Motor neuron (in vitro differentiated cells): ENCODE measurements around the gene ANP32B. TPM values are rescaled to one million over a fixed set of nuclear protein-coding genes. Genes with fewer than 3 reads are reported as not detected.

Experiments
- ATAC-seq, 8 experiments: fragments of 200-7000 bp; cut with Tn5 transposase; replicated peaks in 6 of 8; 2 replicates each; pipeline ENCODE4 v1.8.0; 2021; ENCODE audit warnings: mild to moderate bottlenecking in 8 of 8, moderate library complexity in 8 of 8
- H3K27ac ChIP-seq, 2 donors: fragments of 250-450 bp; sonication (Bioruptor Pico); 2 replicates each; pipeline ENCODE4 v1.9.0; 2021; ENCODE audit warnings: antibody characterized with exemption in 2 of 2, mild to moderate bottlenecking in 2 of 2, moderate library complexity in 1 of 2
- H3K4me1 ChIP-seq, 2 donors: fragments of 250-450 bp; sonication (Bioruptor Pico); replicated peaks in 1 of 2; 2 replicates each; pipeline ENCODE4 v1.6.1; 2021; ENCODE audit warnings: antibody characterized with exemption in 2 of 2, mild to moderate bottlenecking in 2 of 2, moderate library complexity in 1 of 2
- H3K4me3 ChIP-seq, 5 donors: fragments of 250-450 bp; sonication (Bioruptor Pico); 2 replicates each; pipeline ENCODE4 v1.9.0; 2021; ENCODE audit warnings: antibody characterized with exemption in 5 of 5, mild to moderate bottlenecking in 5 of 5, moderate library complexity in 4 of 5
- WGBS, 10 experiments: fragments of 450-650 bp; shearing (Covaris generic); methylation state at CpG; one replicate each; pipeline ENCODE4 v1.0.0; 2022; 5-methylcytosine and 5-hydroxymethylcytosine counted together
- in situ Hi-C, 9 experiments: fragments of 400-800 bp; cut with MboI; loops; one replicate each; pipeline ENCODE4 v1.15.0; 2021; ENCODE audit warnings: low sequenced_read_pairs in 9 of 9, low pct_unique_long_range_greater_than_20kb in 2 of 9; ENCODE audit not compliant: unreplicated experiment in 9 of 9
- total RNA-seq, 8 experiments: library from RNA; unstranded; fragments of 300-600 nt; gene quantifications; 2 replicates each; pipeline versions ENCODE4 v1.2.3 to v1.2.4, GENCODE V29; 2022

ANP32B gene
- total RNA-seq, 8 experiments from 2014 or later: 21.1 to 322 (median 44.0) TPM

DNA sequence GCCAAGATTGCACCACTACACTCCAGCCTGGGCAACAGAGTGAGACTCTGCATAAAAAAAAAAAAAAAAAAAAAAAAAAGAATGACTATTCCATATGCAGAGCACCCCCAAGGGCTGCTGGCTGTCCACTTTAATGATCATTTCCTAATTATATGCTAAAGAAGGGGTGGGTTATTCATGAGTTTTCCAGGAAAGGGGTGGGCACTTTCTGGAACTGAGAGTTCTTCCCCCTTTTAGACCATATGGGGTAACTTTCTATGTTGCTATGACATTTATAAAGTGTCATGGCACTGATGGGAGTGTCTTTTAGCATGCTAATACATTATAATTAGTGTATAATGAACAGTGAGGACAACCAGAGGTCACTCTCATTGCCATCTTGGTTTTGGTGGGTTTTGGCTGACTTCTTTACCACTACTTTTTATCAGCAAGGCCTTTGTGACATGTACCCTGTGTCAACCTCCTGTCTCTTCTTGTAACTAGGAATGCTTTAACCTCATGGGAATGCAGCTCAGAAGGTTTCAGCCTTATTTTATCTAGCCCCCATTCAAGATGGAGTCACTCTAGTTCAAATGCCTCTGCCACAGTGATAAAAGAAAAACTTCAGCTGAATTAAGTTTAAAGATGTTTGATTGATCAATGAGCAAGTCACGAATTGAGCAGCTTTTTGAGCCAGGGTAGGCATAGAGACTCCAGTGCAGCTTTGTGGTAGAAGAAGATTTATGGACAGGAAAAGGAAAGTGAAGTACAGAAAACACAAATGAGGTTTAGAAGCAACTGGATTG is 66.3 kb downstream of the ANP32B start:
- in situ Hi-C loops: loop anchor here in 1 of 9 experiments (25.0 kb wide), 1 partner anchor 213 kb away; the partner anchor contains the start of gene TBC1D2
- WGBS, 10 experiments: 22 to 100% (median 57%) methylated on average over 1 of the region's 1 CpG; no CpG with 5 or more reads in 3 of the 10 experiments
- ATAC-seq: peak in 3 of 8 experiments; percentile 68 to 90 (median 79)
- no peak overlapping the region for H3K4me3 ChIP-seq
- no peaks in the 10 kb centered on the region for H3K4me1 ChIP-seq
- no peak overlapping the region for H3K27ac ChIP-seq

DNA sequence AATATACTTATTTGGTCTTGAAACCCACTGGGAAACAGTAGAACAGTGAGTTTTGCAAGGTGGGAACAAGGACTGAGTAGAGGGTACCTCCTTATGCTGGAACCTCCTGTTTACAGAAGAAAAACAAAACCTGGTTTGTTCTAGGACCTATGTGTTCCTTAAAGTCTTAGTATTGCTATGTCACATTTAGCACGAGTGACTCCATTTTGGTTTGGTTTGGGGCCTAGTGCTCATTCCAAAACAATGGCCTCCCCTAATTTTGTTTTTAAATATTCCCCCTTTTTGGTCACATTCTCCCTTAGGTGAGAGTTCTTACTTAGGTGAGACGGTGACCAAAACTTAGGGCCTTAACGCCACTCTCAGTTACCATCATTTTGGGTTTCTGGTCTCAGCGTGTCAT is 67.2 kb downstream of the ANP32B start:
- in situ Hi-C loops: loop anchor here in 1 of 9 experiments (25.0 kb wide), 1 partner anchor 212 kb away; the partner anchor contains the start of gene TBC1D2

DNA sequence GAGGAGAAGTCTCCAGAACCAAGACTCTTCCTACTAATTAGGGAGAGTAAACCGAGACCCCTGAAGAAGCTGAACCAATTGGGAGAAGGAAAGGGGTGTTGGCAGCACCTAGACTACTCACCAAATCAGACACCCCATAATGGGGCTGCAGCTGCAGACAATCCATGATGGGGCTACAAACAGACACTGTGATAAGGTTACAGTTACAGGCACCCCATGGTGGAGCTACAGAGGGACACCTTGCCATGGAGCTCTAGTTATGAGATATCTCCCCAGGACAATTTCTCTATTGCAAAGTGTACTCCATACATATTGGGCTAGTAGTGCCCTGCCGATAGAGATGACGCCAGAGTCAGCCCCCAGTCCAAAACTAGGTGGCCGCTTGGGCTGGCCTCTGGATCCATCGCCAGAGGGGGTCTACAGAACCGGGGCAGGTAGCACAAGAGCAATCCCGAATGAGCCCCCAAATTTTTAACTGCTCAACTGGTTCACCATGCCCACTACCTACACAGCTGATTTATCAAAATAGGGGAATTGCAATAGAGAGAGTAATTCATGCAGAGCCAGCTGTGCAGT is 71.3 kb downstream of the ANP32B start:
- WGBS, 10 experiments: 72 to 100% (median 90%) methylated on average over 2 to 5 of the region's 7 CpGs; no CpG with 5 or more reads in 2 of the 10 experiments
- no peak for ATAC-seq
- no peaks in the 10 kb centered on the region for H3K4me1 ChIP-seq
- no peak overlapping the region for H3K4me3 ChIP-seq
- no peak overlapping the region for H3K27ac ChIP-seq
- in situ Hi-C loops: loop anchor here in 1 of 9 experiments (25.0 kb wide), 1 partner anchor 208 kb away; the partner anchor contains the start of gene TBC1D2

More for the DNA sequence above, 67.2 kb downstream of the ANP32B start:
- Histone ChIP-seq H3K4me3 (no peak overlapping the region), H3K27ac (no peak overlapping the region), H3K4me1 (no peaks in the 10 kb centered on the region)
- WGBS, 10 experiments: 38 to 100% (median 100%) methylated on average over 1 to 4 of the region's 4 CpGs; no CpG with 5 or more reads in 1 of the 10 experiments
- ATAC-seq: no peak

DNA sequence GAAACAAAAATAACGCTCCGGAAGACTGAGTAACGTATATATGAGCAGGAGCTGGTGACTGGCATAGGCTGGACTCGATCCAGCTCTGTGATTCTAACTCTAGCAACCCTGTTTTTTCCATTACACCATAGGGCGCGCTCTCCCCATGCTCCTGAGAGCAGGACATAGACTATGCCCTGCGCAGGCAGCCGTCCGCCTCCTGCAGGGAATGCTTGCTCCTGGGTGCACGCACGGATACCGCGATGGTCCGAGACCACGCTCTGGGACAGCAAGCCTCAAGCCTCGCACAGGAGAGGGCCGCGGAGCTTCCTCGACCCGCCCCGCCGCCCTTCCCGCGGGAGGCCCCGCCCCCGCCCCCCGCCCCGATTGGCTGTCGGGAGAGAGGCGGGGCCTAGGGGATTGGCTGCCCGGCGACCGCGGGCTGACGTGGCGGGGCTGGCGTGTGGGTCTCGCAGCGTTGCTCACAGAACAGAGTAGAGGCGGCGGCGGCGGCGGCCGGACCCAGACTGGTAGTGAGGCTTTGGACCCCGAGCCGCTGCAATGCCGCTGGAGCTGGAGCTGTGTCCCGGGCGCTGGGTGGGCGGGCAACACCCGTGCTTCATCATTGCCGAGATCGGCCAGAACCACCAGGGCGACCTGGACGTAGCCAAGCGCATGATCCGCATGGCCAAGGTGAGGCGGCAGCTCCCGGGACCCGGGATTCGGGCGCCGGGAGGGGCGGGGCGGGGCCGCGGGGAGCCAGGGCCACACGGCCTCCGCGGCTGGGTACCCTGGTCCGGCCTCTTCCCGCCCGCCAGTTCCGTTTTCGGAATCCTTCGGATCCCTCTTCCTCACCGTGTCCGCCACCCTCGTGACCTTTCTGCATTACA is 73.4 kb downstream of the ANP32B start, which contains the start of gene NANS:
NANS (plus strand) TSS at position 464 of the 869 bp plus-strand sequence; CDS start at position 541, 77 bp downstream.
- in situ Hi-C loops: loop anchor here in 1 of 9 experiments (25.0 kb wide), 1 partner anchor 206 kb away; the partner anchor contains the start of gene TBC1D2
- peak; percentile 89 to 97 (median 96) for ATAC-seq
- 0 to 20% (median 0%) methylated on average over 1 to 13 of the region's 80 CpGs; no CpG with 5 or more reads in 2 of the 10 experiments for WGBS, 10 experiments
- H3K4me1 ChIP-seq: no peaks in the 10 kb centered on the region
- peak within 1 kb of the TSS; percentile 78 to 90 for H3K27ac ChIP-seq
- H3K4me3 ChIP-seq: peak within 1 kb of the TSS; percentile 79 to 95 (median 81)

DNA sequence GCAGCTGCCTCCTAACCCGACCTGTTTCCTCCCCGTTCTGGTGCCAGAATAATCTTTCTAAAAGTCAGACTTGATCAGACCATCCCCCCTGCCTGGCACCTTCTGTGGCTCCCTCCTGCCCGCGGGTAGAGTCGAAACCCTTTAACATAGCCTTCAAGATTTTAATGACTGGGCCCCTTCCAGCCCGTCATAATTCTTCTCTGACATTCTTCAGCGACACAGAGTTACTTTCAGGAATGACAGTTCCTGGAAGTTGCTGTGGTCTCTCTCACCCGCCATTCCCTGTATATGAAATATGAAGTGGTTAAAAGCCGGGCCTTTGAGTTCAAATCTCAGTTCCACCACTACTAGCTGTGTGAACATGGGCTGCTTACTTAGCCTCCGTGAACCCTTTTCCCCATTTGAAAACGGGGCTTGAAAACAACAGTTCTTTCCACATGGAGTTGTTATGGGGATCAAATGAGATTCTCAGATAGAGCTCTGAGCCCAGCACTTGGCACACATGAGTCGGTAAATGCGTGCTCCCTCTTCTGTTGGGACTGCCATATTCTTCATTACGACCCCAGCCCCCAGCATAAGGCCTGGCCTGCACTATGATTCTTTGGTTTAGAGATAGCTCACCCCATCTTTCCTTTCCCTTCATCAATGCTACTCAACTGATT is 74.1 kb downstream of the ANP32B start:
- Histone ChIP-seq H3K4me1 (no peaks in the 10 kb centered on the region), H3K4me3 (peak overlapping the region; percentile 79 to 95 (median 81)), H3K27ac (peak overlapping the region; percentile 78 to 90)
- in situ Hi-C loops: loop anchor here in 1 of 9 experiments (25.0 kb wide), 1 partner anchor 205 kb away; the partner anchor contains the start of gene TBC1D2
- ATAC-seq: no peak
- 0 to 29% (median 2%) methylated on average over 1 to 10 of the region's 14 CpGs for WGBS, 10 experiments

DNA sequence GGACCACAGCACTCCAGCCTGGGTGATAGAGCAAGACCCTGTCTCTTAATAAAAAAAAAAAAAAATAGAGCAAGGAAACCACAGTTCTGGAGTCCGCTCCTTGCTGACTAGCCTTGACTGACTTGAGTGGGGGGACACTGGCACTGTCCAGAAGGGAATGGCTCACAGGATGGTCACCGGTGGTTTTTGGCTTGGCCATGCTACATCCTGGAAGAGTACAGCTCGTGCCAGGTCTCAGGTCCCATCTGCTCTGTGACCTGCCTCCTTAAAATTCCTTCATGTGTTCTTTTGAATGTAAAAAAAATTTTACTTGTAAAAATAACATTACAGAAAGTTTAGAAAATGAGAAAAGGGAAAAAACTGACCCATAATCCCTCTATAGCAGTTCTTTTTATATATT is 79.0 kb downstream of the ANP32B start:
- ATAC-seq: no peak
- H3K4me3 ChIP-seq: no peak overlapping the region
- H3K4me1 ChIP-seq: no peaks in the 10 kb centered on the region
- 90 to 100% (median 100%) methylated on average over 1 to 3 of the region's 3 CpGs; no CpG with 5 or more reads in 4 of the 10 experiments for WGBS, 10 experiments
- H3K27ac ChIP-seq: no peak overlapping the region
- in situ Hi-C loops: loop anchor here in 1 of 9 experiments (25.0 kb wide), 1 partner anchor 200 kb away; the partner anchor contains the start of gene TBC1D2

DNA sequence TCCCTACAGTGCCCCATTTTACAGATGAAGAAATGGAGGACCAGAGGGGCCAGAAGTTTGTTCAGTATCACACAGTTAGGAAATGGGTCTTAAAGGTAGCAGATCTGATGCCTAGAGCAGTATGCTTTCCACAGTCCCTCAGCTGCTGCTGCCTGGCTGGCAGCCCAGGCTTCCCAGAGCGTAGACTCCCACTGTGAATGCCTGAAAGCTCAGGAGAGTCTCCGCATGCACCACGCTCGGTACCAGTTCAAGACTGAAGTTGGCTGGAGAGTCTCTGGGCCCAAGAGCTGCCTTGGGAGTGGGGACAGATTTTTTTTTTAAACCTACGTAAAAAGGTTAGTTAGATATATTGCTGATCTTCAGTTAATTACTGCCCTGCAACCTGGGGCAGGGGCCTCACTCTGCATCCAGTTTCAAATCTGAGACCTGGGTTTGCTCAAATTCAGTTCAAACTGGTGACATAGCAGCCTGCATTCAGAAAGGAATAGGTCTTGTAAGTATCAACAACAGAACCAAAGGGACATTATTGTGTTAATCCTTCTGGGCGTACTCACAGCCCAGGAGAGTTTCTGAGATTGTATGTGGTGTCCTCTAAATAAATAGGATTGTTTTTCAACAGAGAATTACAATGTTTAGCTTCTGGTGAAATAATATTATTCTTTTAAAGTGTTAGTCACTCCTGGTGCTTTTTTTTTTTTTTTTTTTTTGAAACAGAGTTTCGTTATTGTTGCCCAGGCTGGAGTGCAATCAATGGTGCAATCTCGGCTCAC is 81.7 kb downstream of the ANP32B start:
- in situ Hi-C loops: loop anchor here in 1 of 9 experiments (25.0 kb wide), 1 partner anchor 197 kb away; the partner anchor contains the start of gene TBC1D2
- ATAC-seq: no peak
- WGBS, 10 experiments: 87 to 100% (median 100%) methylated on average over 1 to 7 of the region's 8 CpGs; no CpG with 5 or more reads in 1 of the 10 experiments
- Histone ChIP-seq H3K27ac (no peak overlapping the region), H3K4me1 (no peaks in the 10 kb centered on the region), H3K4me3 (no peak overlapping the region)

Other genes with a start within 250 kb of the ANP32B start
- under 1 TPM; 0.05 to 0.49 (median 0.19) TPM for gene FOXE1, start 130.1 kb upstream of the ANP32B start, total RNA-seq
- gene TRMO, start 60.8 kb upstream of the ANP32B start, total RNA-seq: 10 to 100 TPM in 4 of 8 experiments, 1 to 10 TPM in 4; 4.3 to 19.5 (median 11.5) TPM
- 1 to 10 TPM in 2 of 8 experiments, under 1 TPM in 3, not detected in 3; 0.09 to 1.3 (median 0.24) TPM for gene HEMGN, start 45.2 kb upstream of the ANP32B start, total RNA-seq
- gene NANS, start 73.4 kb downstream of the ANP32B start, total RNA-seq: 100 to 1,000 TPM in 2 of 8 experiments, 10 to 100 TPM in 6; 33.8 to 109 (median 65.5) TPM
- gene TRIM14, start 135.9 kb downstream of the ANP32B start, total RNA-seq: 10 to 100 TPM in 2 of 8 experiments, 1 to 10 TPM in 2, under 1 TPM in 4; 0.38 to 20.3 (median 1.3) TPM
- gene CORO2A, start 209.3 kb downstream of the ANP32B start, total RNA-seq: 1 to 10 TPM in 7 of 8 experiments, under 1 TPM in 1; 0.87 to 3.4 (median 2.0) TPM